Vagina (tissue), 2 donors: ENCODE measurements around the gene PRELID3B.

ENCODE experiments used
- CTCF ChIP-seq, 3 experiments: fragments of 450-650 bp in 2 of 3; fragments of 200-600 bp in 1 of 3; sonication (generic) in 1 of 3; IDR thresholded peaks; one replicate each; pipeline ENCODE4 v1.5.1; 2017 to 2019; ENCODE audit warnings: antibody characterized with exemption in 3 of 3, mild to moderate bottlenecking in 2 of 3, moderate library complexity in 2 of 3
- POLR2A ChIP-seq, 2 donors: fragments of 450-650 bp; IDR thresholded peaks; one replicate each; pipeline ENCODE4 v1.6.1; 2017; ENCODE audit warnings: antibody characterized with exemption in 2 of 2, mild to moderate bottlenecking in 2 of 2, moderate library complexity in 2 of 2
- POLR2AphosphoS5 ChIP-seq, 2 donors: sonication (generic); formaldehyde crosslinking; IDR thresholded peaks; one replicate each; pipeline ENCODE4 v1.9.0; 2017; ENCODE audit warnings: antibody characterized with exemption in 2 of 2, mild to moderate bottlenecking in 2 of 2, low read depth in 1 of 2; ENCODE audit not compliant: insufficient read depth in 1 of 2

DNA sequence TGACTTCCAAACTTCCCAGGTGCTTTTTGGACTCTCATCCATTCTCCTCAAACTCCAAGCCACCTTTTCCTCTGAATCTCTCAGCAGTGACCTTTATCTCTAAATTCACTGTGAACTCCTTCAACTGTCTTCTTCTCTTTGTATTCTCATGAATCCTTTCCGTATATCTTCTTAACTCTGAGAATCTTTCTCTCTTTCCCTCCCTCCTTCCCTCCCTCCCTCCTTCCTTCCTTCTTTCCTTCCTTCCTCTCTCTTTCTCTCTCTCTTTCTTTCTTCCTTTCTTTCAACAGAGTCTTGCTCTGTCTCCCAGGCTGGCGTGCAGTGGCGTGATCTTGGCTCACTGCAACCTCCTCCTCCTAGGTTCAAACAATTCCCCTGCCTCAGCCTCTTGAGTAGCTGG is 4.3 kb upstream of the PRELID3B start:
- TF ChIP-seq CTCF (IDR thresholded peaks at IDR 0.05) (no peak), POLR2AphosphoS5 (IDR thresholded peaks at IDR 0.05; ENCODE audit: insufficient read depth in 1 of 2, low read depth in 1 of 2) (no peak), POLR2A (IDR thresholded peaks at IDR 0.05) (no peak)
